Anterior cingulate cortex (tissue), 58 donors: ENCODE measurements around the gene MAPRE3.

Experiments
- DNase-seq, 58 donors: peaks; one replicate each; lab custom pipeline; 2025; lab: John Stamatoyannopoulos, UW

Gene MAPRE3

DNA sequence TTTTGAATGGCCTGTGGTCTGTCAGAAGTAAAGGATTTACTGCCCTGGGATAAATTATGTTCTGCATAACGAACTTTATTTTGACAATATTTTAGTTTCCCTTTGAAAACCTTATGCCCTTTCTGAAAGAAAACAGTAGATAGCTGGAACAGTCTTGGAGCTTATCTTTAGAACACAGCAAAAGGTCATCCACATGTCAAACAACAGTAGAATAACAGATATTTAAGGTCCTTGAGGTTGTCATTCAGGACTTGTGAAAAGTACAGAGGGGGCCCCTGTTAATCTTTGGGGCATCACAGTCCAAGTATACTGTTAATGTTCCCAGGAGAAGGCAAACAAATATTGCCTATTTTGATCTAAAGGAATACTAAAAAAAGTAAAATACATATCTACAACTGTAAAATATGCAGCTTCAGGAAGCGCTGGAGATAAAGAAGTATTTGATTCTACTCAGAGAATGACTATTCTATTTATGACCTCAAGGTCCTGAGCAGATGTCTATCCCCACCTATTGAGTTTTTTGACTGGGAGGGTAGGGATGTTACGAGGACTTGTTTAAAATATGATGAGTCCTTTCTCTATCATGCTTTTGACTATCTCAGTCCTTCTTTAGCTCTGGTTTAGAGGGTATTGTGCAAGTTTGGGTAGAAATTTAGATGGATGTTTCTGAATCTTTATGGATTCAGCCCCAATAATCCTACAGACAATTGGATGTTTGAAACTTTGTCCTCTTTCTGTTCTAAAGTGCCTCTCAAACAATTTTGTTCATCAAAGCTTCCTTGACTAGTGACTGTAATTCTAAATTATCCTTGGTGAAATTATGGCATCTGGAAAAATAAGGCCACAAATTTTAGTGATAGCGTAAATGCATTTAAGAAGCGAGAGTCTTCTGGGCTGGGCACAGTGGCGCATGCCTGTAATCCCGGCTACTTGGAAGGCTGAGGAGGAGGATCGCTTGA is 37.3 kb downstream of the MAPRE3 start:
- DNase-seq, result no peak

DNA sequence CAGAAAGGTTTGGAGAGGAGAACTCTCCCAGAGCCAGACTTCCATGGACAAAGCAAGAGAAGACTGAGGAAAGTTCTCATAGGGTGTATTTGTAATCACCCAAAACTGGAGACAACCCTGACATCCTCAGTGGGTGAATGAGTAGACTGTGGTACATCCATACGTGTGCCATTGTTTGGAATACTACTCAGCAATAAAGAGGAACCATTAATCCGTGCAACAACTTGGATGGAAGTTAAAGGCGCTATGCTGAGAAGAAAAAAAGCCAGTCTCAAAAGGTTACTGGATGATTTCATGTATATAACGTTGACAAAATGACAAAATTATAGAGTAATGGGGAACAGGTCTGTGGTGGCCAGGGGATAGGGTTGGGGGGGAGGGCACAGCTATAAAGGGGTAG is 38.2 kb downstream of the MAPRE3 start:
- no peak for DNase-seq

DNA sequence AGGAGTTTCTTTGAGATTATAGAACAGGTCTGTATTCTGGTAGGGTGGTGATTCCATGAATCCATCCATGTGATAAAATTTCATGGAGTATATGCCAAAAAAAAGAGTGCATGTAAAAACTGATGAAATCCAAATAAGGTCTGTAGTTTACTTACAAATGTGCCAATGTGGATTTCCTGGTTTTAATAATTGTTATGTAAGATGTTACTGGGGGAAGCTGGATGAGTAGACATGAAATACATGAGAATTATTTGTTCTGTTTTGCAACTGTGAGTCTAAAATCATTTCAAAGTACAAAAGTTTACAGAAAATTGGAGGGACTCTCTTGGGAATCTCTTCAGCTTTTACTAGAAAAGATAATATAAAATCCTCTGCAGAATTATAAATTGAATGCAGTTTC is 38.6 kb downstream of the MAPRE3 start:
- no peak for DNase-seq

DNA sequence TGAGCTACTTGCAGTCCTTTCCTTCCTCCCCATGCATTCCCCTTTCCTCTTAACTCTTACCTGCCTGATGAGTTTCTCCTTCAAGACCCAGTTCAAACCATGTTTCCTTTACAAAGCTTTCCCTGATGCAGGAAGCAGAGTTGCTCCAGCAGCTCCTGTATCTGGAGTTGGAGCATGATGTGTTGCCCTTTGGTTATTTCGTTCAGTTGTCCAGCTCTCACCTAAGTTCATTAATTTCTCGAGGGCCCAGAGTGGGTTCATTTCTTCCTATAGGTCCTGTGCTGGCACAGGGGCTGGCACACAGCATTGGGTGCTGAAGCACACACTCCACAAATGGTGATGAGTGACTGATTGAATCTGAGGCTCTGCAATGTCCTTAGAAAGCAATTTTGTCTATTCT is 39.3 kb downstream of the MAPRE3 start:
- DNase-seq, result no peak

DNA sequence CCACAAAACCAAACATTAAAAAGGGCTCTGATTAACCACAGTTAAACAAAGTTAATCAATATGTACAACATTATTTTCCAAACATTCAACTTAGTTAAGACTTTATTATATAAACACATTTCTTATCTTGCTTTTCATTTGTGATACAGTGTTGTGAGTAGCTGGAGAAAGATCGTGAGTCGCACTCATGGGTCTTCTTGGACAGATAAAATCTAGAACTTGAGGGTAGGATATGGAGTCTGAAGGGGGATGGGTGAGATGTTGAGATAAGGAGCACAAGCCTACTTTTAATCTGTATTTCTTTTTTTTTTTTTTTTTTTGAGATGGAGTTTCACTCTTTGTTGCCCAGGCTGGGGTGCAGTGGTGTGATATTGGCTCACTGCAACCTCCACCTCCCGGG is 39.7 kb downstream of the MAPRE3 start:
- no peak for DNase-seq

DNA sequence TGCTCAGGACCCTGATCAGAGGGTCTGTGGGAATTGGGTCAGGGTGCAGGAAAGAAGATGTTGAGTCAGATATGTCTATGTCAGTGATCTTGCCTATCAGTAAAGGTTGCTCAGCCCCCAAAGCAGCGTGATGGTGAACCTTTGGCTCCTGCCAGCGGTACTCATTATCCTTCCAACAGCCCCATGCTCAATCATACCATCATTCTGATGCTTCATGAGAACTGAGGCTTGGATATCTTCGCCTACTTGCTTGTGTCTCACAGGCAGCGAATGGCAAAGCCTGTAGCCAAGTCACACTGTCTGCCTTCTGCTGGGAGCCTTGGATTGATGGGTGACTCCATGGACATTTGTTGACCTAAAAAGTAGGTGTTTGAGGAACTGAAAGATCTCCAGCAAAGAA is 43.3 kb downstream of the MAPRE3 start:
- DNase-seq, result no peak

DNA sequence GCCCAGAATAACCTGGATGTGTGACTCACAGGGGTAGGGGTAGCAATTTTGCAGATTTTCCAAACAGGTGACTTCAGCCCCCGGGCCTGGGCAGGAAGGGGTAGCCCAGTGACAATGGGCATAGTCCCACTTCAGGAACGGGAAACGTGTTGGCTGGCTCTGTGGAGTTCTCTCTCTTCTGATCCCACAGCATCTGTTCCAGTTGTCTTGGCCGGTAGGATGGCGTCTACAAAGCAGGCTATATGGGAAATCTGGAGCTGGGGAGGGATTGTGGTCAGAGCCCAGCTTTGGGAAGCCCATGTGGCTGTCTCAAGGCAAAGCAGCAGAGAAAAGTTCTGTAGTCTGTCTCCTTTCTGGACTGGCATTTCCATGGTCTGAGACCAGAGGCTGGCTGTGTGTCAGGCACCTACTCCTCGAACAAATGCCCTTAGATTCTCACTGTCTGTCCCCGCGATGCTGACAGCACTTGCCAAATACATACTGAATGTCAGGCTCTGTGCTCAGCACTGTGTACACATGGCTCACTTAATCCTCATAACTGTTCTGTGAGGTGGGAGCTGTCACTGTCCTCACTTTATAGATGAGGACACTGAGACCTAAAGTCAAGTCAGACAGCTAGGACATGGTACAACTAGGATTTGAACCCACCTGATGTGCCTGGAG is 44.5 kb downstream of the MAPRE3 start:
- peak in 5 of 58 donors; percentile 7 to 25 (median 12) for DNase-seq

DNA sequence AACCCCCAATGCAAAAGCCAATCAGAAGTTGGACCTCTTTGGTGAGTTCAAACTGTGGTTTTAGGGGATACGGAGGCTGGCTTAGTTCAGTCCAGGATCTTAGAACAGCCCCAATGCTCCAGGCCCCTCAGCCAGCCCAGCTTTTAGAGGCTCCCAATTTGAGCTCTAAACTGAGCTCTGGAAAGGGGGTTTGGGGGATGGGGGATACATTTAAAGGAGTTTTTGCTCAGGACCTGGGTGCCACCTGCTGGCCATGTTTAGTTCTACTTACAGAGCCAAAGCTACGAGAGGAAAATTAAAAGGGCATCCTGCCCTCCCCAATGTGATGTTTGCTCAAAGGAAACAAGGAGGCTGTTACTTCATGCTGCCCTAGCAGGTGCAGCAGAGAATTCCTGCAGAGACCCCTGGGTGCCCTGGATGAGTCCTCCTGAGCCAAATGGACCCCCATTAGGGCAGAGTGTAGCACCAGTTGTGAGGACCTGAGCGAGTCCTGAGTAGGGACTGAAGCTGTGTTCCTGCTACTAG is 46.4 kb downstream of the MAPRE3 start:
- peak in 29 of 58 donors; percentile 6 to 70 (median 25) for DNase-seq

DNA sequence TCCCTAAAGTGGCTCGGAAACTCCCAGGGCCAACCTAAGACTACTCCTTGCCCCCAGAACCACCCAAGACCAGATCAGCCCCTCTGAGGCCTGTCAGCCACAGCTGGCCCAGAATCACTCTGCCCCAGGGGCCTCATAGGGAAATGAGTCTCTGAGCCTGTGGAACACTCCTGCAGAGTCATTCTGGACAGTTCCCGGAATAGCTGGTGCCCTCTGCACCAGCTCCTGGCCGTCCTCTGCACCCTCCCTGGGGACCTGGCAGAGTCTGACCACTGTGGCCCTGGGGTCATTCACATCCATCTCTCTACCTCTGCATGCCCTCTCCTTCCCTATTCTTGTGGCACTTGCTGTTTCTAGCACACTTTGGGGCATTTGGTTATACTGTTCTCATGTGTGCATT is 47.7 kb downstream of the MAPRE3 start:
- no peak for DNase-seq

DNA sequence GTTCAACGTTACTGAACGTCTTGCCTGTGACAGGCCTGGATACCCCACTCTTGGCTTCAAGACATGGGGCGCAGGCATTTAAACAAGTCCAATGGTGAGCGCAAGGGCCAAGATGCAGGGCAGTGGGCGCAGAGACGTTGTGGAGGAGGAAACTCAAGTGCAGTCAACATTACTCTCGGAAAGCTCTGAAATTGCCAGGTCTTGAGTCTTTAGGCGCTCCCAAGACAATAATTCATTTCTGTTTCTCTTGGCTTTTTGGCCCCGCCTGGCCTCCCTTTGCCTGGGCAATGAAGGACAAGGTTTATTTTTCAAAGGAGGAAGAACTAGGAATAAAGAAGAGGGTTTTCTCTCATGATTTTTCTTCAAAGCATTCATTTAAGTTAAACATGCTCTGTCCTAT is 49.0 kb downstream of the MAPRE3 start:
- DNase-seq, result no peak

DNA sequence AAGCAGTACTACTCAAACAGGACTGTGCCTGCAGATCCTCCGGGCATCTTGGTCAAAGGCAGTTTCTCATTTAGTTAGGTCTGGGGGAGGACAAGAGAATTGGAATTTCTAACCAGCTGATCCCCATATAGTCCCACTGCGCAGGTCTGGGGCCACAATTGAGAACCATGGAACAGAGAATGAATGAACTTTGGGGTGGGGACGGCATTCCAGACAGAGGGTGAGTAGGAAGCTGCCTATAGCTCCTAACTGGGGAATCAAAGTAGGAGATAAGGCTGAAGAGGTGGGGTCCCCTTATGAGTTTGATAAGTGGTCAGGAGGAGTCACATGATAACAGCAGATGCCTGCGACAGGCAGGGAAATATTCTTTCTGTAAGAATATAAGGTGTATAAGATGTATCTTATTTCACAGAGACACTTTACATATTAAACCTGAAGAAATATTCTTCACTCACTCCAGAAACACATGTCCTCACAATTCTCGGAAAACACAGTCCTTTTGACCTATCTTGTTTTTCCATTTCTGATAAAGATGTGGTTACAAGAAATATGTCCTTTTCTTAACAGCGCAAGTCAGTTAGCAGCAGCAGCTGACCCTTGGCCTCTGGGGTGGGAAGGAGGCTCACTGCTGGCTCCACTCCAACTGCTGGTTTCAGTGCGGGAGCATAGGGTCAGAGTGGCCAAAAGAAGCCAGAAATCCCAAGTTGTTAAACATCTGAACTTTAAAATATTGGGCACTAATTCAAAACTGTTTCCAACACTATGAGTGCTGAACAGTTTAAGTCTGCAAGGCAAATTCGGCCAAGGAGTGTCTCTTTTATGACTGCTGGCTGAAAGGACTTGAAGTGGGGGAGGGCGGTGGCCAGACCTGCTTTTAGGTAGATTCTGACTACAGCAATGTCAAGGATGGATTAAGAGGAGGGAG is 49.8 kb downstream of the MAPRE3 start:
- DNase-seq, result no peak

DNA sequence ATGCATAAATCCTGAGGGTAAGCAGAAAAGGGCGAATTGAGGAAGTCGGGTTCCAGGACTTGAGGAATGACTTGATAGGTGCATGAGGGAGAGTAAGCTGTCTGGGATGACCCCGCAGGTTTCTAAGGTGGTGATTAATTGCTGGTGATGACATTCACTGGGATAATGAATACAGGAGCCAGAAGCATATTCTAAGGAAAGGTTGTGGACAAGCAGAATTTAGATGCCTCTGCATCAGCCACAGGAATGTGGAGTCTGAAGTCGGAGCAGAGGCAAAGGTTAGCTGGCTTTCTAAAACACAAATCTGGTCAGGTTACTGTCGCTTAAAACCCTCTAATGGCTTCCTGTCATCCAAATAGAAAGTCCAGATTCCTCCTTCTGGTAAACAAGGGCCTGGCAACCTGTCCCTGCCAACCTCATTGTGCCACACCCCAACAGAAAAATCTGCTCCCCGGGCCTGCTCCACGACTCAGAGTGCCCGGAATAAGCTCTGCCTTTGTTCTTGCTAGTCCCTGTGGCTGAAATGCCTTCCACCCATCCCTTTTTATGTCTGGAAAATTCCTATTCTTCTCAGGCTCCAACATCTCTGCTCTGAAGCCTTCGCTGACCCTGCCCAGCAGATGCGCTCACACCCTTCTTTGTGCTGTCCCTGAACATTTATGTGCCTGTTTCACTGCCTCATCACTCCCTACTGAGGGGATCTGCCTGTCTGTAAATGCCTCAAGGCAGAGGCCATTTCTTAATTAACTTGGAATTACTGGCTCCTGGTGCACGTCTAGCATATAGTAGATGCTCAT is 51.0 kb downstream of the MAPRE3 start:
- DNase-seq, result no peak

DNA sequence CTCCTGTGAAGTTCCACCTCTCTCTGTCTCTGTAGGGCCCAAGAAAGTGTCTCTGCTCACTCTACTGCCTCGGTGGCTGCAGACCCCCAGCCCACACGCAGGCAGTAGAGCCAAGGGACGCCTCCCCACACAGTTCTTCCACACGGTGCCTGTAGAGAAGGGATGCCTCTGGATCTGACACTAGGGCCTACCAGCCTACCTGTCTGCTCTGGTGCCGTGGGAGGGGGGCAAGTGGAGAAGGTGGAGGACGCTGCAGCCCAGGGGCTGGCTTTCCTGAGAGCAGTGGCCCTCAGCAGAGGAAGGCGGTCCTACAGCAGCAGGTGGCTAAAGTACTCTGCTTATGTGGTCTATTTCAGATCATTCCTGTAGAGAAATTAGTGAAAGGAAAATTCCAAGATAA is 53.3 kb downstream of the MAPRE3 start:
- no peak for DNase-seq

DNA sequence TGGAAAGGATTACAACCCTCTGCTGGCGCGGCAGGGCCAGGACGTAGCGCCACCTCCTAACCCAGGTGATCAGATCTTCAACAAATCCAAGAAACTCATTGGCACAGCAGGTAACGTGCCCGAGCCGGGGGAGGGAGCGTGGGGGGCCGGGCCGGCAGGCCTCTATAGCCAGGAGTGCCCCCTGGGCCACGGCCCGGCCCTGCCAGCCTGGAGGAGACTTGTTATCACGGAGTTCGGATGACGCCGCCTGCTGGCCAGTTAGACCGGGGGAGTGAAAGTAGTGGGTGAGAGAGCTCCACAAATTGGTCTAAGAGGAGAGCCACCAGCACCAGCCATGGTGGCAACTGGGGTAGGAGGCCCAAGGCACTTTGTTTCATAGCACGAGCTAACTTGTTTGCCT is 53.8 kb downstream of the MAPRE3 start:
- no peak for DNase-seq

DNA sequence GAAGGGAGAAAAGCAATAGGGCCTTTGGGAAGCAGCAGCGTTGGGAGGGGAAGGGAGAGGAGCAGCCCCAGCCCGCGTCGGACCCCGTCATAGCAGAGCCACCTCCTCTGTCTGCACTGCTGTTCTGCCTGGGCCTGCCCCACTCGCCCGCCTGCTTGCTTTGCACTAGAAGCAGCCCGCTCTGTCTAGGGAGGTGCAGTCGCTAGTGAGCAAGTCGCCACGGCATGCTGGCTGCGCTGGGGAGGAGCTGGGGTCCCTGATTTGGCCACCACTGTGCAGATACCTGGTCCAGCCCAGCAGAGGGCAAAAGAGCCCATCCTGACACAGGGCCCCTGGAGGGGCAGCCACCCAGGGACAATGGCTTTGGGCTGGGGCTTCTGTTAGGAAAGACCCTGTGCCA is 54.4 kb downstream of the MAPRE3 start:
- DNase-seq, result no peak

DNA sequence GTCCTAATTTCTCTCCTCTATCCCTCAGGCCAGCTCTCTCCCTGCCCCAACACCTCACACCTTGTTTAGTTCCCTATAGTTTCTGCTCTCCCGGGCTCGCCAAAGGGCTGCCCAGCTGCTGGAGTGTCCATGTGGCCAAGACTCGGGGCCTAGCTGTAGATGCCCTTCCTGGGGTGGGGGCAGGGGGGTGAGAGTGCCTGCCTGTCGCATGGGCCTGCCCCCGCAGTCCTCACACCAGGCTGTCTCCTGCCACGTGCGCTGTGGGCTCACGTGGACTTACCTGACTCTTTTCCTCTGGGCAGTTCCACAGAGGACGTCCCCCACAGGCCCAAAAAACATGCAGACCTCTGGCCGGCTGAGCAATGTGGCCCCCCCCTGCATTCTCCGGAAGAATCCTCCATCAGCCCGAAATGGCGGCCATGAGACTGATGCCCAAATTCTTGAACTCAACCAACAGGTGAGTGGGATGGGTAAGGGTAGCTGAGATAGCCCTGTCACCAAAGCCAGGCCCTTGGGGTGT is 54.9 kb downstream of the MAPRE3 start:
- DNase-seq, result no peak

DNA sequence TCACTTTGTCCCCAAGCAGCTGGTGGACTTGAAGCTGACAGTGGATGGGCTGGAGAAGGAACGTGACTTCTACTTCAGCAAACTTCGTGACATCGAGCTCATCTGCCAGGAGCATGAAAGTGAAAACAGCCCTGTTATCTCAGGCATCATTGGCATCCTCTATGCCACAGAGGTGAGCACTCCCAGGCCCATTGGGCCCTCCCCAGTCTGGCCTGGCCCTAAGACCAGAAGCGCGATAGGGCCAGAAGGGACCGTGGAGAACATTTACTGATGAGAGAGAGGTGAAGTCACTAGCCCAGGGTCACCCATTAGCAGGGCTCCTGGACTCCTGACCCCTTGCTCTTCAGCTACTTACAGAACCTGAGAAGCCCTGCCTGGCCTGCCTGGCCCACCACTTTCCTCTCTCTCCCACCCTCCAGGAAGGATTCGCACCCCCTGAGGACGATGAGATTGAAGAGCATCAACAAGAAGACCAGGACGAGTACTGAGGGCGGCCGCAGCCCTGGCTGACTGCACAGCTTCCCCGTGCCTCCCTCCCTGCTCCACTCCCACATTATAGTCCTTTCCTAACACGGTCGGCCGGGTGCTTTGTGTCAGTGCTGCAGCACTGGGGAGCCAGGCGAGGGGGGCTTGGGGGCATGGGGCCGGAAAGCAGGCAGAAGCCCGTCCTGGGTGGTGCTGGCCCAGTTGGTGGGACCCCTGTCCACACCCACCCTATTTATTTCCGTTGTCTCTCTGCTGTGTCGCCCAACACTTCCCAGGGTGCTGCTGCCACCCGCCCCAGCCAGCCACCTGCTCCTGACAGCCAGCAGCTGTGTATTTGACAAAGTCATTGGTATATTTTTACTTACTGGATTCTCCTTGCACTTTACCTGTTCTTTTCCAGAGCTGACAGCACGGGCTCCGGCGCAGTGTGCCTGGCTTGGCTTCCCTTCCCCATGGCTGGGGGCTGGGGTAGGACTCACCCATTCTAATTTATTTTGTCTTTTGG is 55.7 kb downstream of the MAPRE3 start:
- peak in 1 of 58 donors; percentile 3 for DNase-seq

DNA sequence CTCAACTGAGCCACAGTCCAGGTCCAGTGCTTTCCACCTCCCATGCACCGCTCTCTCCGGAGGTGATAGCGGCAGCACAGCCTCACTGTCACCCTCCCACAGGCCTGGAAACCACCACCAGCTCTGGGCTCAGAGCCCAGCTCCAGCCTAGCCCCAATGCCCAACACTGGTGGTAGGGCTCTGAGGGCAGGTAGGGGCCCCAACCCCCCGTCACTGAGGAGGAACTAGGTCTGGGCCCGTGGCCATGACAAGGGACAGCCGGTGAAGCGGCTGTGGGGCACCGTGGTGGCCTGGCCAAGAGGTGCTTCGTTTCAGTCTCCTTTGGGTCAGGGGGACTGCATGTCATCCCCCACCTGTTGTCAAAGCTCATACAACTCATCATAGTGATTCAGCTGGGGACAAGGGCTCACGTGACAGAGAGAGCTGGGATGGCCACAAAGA is 56.8 kb downstream of the MAPRE3 start:
- DNase-seq, result no peak
